Endothelial cell of umbilical vein (primary cell): ENCODE measurements around the gene SLC12A4. TPM values are rescaled to one million over a fixed set of nuclear protein-coding genes. Genes with fewer than 3 reads are reported as not detected.

Experiments
- BruUV-seq: library from RNA; stranded (reverse); fragments of 400-500 nt; replicated peaks from 2 replicates; lab custom pipeline; 2021; lab: Mats Ljungman, UMichigan
- CTCF ChIA-PET: fragments of 300-600, 350-600 bp; sonication (Branson Sonifier 250); formaldehyde crosslinking; loops from one replicate; lab custom pipeline; 2021; ENCODE audit warnings: antibody characterized with exemption, inconsistent platforms; lab: Charles Lee
- POLR2A ChIA-PET: fragments of 300-600, 350-600 bp; sonication (Branson Sonifier 250); formaldehyde crosslinking; loops from one replicate; lab custom pipeline; 2021; ENCODE audit warnings: antibody characterized with exemption, inconsistent platforms; lab: Charles Lee
- DNase-seq: peaks from one replicate; pipeline ENCODE4 v3.0.0-alpha.2; 2011; ENCODE audit warnings: low read depth, low spot score
- FAIRE-seq: peaks from 2 replicates; lab custom pipeline; 2011; peaks lifted over from hg19 to GRCh38; lab: Jason Lieb, UNC
- H2AFZ ChIP-seq: 2 replicates; pipeline ENCODE4 v1.6.0; 2012; ENCODE audit warnings: low read depth, low read length, control low read depth, inconsistent platforms
- H3K27ac ChIP-seq: 2 replicates; pipeline ENCODE4 v1.5.1; 2011; ENCODE audit warnings: low read depth, mild to moderate bottlenecking, control low read depth, low read length, moderate library complexity; ENCODE audit not compliant: insufficient read depth
- H3K27me3 ChIP-seq, 2 experiments: 2 replicates each; pipeline versions ENCODE4 v1.6.0 to v1.6.1; 2011; ENCODE audit warnings: low read length in 2 of 2, mixed read lengths in 1 of 2; ENCODE audit not compliant: control insufficient read depth in 2 of 2, insufficient read depth in 2 of 2
- H3K36me3 ChIP-seq, 2 experiments: 2 replicates in 1 of 2; 3 replicates in 1 of 2; pipeline ENCODE4 v1.5.1; 2011; ENCODE audit warnings: low read length in 2 of 2, mild to moderate bottlenecking in 1 of 2, moderate library complexity in 1 of 2; ENCODE audit not compliant: control insufficient read depth in 2 of 2, insufficient read depth in 2 of 2; ENCODE audit errors: extremely low read depth in 1 of 2
- H3K4me1 ChIP-seq: 3 replicates; pipeline ENCODE4 v1.5.1; 2011; ENCODE audit warnings: mild to moderate bottlenecking, low read length; ENCODE audit not compliant: control insufficient read depth, insufficient read depth; ENCODE audit errors: extremely low read depth
- H3K4me2 ChIP-seq: 2 replicates; pipeline ENCODE4 v1.6.1; 2011; ENCODE audit warnings: low read length, control low read depth, mixed read lengths; ENCODE audit not compliant: insufficient read depth
- H3K4me3 ChIP-seq, 3 experiments: fragments of 200-600 bp in 1 of 3; sonication (generic), shearing (Covaris generic) in 1 of 3; replicated peaks in 1 of 3; 2 replicates each; pipeline ENCODE4 v1.5.1; 2011 to 2016; ENCODE audit warnings: control low read depth in 3 of 3, low read length in 3 of 3, mild to moderate bottlenecking in 2 of 3, inconsistent platforms in 1 of 3, low read depth in 1 of 3, moderate library complexity in 1 of 3; ENCODE audit not compliant: insufficient read depth in 1 of 3
- H3K79me2 ChIP-seq: 2 replicates; pipeline ENCODE4 v1.6.0; 2012; ENCODE audit warnings: low read length, inconsistent platforms; ENCODE audit not compliant: control insufficient read depth, insufficient read depth
- H3K9ac ChIP-seq: replicated peaks from 2 replicates; pipeline ENCODE3; 2011; ENCODE audit warnings: low read length, control low read depth; ENCODE audit not compliant: insufficient read depth; ENCODE audit errors: extremely low read depth
- H3K9me1 ChIP-seq: replicated peaks from 3 replicates; pipeline ENCODE4 v1.6.0; 2011; ENCODE audit warnings: mild to moderate bottlenecking, low read length; ENCODE audit not compliant: control insufficient read depth, insufficient read depth; ENCODE audit errors: extremely low read depth
- H3K9me3 ChIP-seq: replicated peaks from 2 replicates; pipeline ENCODE4 v1.5.1; 2012; ENCODE audit warnings: low read length, inconsistent platforms; ENCODE audit not compliant: control insufficient read depth, insufficient read depth
- H4K20me1 ChIP-seq: replicated peaks from 2 replicates; pipeline ENCODE3; 2011; ENCODE audit warnings: mild to moderate bottlenecking, low read length; ENCODE audit not compliant: control insufficient read depth, insufficient read depth; ENCODE audit errors: extremely low read depth
- CTCF ChIP-seq, 2 donors: IDR thresholded peaks; 1 replicate in 1 of 2; 2 replicates in 1 of 2; pipeline ENCODE4 v1.5.1; 2011; ENCODE audit warnings: low read length in 2 of 2, mild to moderate bottlenecking in 2 of 2, moderate library complexity in 2 of 2, control low read depth in 1 of 2, inconsistent platforms in 1 of 2, low read depth in 1 of 2; ENCODE audit not compliant: insufficient read depth in 1 of 2; ENCODE audit errors: extremely low read depth in 1 of 2
- EZH2 ChIP-seq: IDR thresholded peaks from 2 replicates; pipeline ENCODE4 v1.6.1; 2012; ENCODE audit warnings: borderline replicate concordance, low read depth, mild to moderate bottlenecking, moderate library complexity, low read length, inconsistent platforms; ENCODE audit not compliant: severe bottlenecking
- FOS ChIP-seq: IDR thresholded peaks from 2 replicates; pipeline ENCODE4 v1.6.1; 2011; ENCODE audit warnings: mild to moderate bottlenecking, low read length, moderate library complexity, borderline replicate concordance; ENCODE audit not compliant: insufficient read depth
- GATA2 ChIP-seq: IDR thresholded peaks from 2 replicates; pipeline ENCODE4 v1.7.0; 2011; ENCODE audit warnings: low read depth, mild to moderate bottlenecking, moderate library complexity, mixed read lengths, low read length; ENCODE audit not compliant: insufficient read length, insufficient read depth
- JUN ChIP-seq: IDR thresholded peaks from 2 replicates; pipeline ENCODE4 v1.6.1; 2011; ENCODE audit warnings: borderline replicate concordance, low read depth; ENCODE audit not compliant: insufficient read length, insufficient read depth
- MAX ChIP-seq: IDR thresholded peaks from 2 replicates; pipeline ENCODE4 v1.6.1; 2011; ENCODE audit not compliant: insufficient read depth, insufficient read length
- MYC ChIP-seq: IDR thresholded peaks from one replicate; pipeline ENCODE4 v1.6.1; 2011; ENCODE audit warnings: mild to moderate bottlenecking, low read depth, low read length
- POLR2A ChIP-seq: IDR thresholded peaks from 2 replicates; pipeline ENCODE4 v1.6.1; 2012; ENCODE audit warnings: low read depth, mild to moderate bottlenecking, control low read depth, low read length
- POLR2AphosphoS5 ChIP-seq: IDR thresholded peaks from 2 replicates; pipeline ENCODE4 v1.6.1; 2012; ENCODE audit warnings: low read depth, mild to moderate bottlenecking, control low read depth, low read length, moderate library complexity; ENCODE audit not compliant: insufficient read depth
- dilution Hi-C: fragments of 300-500 bp; cut with MboI; formaldehyde crosslinking; loops from one replicate; pipeline ENCODE4 v1.15.0; 2019; ENCODE audit warnings: low sequenced_read_pairs; ENCODE audit not compliant: extremely low pct_ligation_motif_present
- intact Hi-C: fragments of 100-400 bp; cut with micrococcal nuclease; formaldehyde crosslinking; loops from one replicate; pipeline ENCODE4 v1.10.0; 2022
- polyA plus RNA-seq, 4 experiments: library from polyadenylated mRNA; depleted of rRNA in 3 of 4; stranded (reverse) in 3 of 4; unstranded in 1 of 4; fragments of >200 nt; gene quantifications; 2 replicates each; pipeline versions ENCODE4 v1.2.1 to v1.2.3, GENCODE V29; 2011 to 2012; ENCODE audit warnings: missing spikeins in 1 of 4
- total RNA-seq: library from RNA; stranded (reverse); gene quantifications from 2 replicates; pipeline ENCODE4 v1.2.3, GENCODE V29; 2021

SLC12A4 gene
- total and polyA plus RNA-seq, 2 donors (not counting 3 experiments of a cell fraction or from before 2014, with no cell fraction given) = 110 to 114 TPM

GRCh38 chr16:67945392-67945933 is 23.0 kb downstream of the SLC12A4 start:
- H3K27ac ChIP-seq = no peak overlapping the region
- no peaks in the 10 kb centered on the region for H3K4me1 ChIP-seq
- H4K20me1 ChIP-seq = no peaks in the 10 kb centered on the region
- no peak overlapping the region for H3K4me2 ChIP-seq
- TF ChIP-seq GATA2 (no peak), MAX (no peak), FOS (no peak), POLR2AphosphoS5 (no peak), CTCF (IDR thresholded peaks at IDR 0.05; ENCODE audit: extremely low read depth in 1 of 2, insufficient read depth in 1 of 2, low read depth in 1 of 2, low read length in 2 of 2) (no peak), EZH2 (no peak), POLR2A (no peak), JUN (no peak), MYC (no peak)
- no peaks in the 10 kb centered on the region for H3K79me2 ChIP-seq
- H3K9me1 ChIP-seq = no peaks in the 10 kb centered on the region
- intact Hi-C loops = no loop called here
- ChIA-PET CTCF (interaction anchor here (1.3 to 1.4 kb wide), 2 partner anchors 62 to 129 kb away, joined by 3 to 5 read pairs; no protein-coding TSS in a partner anchor), POLR2A (no interaction called here)
- H3K27me3 ChIP-seq = no peaks in the 10 kb centered on the region
- H3K9me3 ChIP-seq = no peaks in the 10 kb centered on the region
- BruUV-seq = TSS peak; percentile 14
- DNase-seq (no peak), FAIRE-seq (no peak)
- dilution Hi-C loops = no loop called here
- H2AFZ ChIP-seq = no peak overlapping the region
- no peak overlapping the region for H3K9ac ChIP-seq
- no peak overlapping the region for H3K4me3 ChIP-seq
- H3K36me3 ChIP-seq = peaks cover 25 to 77% of the 10 kb centered on the region in 2 experiments
